Keratinocyte (primary cell): ENCODE measurements around the gene MAML1.

ENCODE experiments used
- CTCF ChIP-seq, 3 experiments: IDR thresholded peaks in 1 of 3; conservative IDR thresholded peaks in 1 of 3; optimal IDR thresholded peaks in 1 of 3; 2 replicates in 2 of 3; 3 replicates in 1 of 3; pipeline versions ENCODE3 to v1.5.1; 2011; ENCODE audit warnings: low read length in 3 of 3, mild to moderate bottlenecking in 3 of 3, moderate library complexity in 2 of 3, control low read depth in 1 of 3, inconsistent platforms in 1 of 3; ENCODE audit not compliant: insufficient read depth in 2 of 3; ENCODE audit errors: extremely low read depth in 1 of 3
- EZH2 ChIP-seq: IDR thresholded peaks from one replicate; pipeline ENCODE4 v1.6.1; 2012; ENCODE audit warnings: inconsistent platforms, mild to moderate bottlenecking, low read length, moderate library complexity

GRCh38 chr5:179802207-179802883 is 69.7 kb downstream of the MAML1 start:
- TF ChIP-seq CTCF (optimal IDR thresholded peaks at IDR 0.05 in 1 of 3, IDR thresholded peaks at IDR 0.05 in 1 of 3, conservative IDR thresholded peaks at IDR 0.05 in 1 of 3; ENCODE audit: extremely low read depth in 1 of 3, insufficient read depth in 2 of 3, low read length in 3 of 3) = no peak
- TF ChIP-seq EZH2 = no peak
